Activated T-cell treated with anti-CD3 and anti-CD28 coated beads, Interleukin-2, amount 50 U/mL, for 72 hours (primary cell): Measurements from ENCODE around the gene CEP72. TPM values are rescaled to one million over a fixed set of nuclear protein-coding genes. Genes with fewer than 3 reads are reported as not detected.
A peak's percentile ranks its signal among the peaks of the same experiment; 100 is the strongest.

ENCODE experiments used
- ATAC-seq, 2 donors: fragments of 150-1000 bp; cut with Tn5 transposase; replicated peaks in 1 of 2; 2 replicates each; pipeline ENCODE4 v1.10.0; 2021; ENCODE audit warnings: moderate library complexity in 2 of 2, mild to moderate bottlenecking in 1 of 2
- DNase-seq, 2 donors: peaks; one replicate each; pipeline ENCODE4 v3.0.0; 2021 to 2022; ENCODE audit warnings: mixed read lengths in 1 of 2
- H3K27ac Mint-ChIP-seq: one replicate; pipeline ENCODE4 v1.8.0; 2022; ENCODE audit warnings: mild to moderate bottlenecking, moderate library complexity, mixed read lengths
- H3K27me3 Mint-ChIP-seq: one replicate; pipeline ENCODE4 v1.8.0; 2022; ENCODE audit warnings: low read depth, mixed read lengths
- H3K36me3 Mint-ChIP-seq, 2 donors: one replicate each; pipeline ENCODE4 v1.8.0; 2022; ENCODE audit warnings: mixed read lengths in 2 of 2, mild to moderate bottlenecking in 1 of 2; ENCODE audit not compliant: insufficient read depth in 2 of 2
- H3K4me1 Mint-ChIP-seq: one replicate; pipeline ENCODE4 v1.8.0; 2022; ENCODE audit warnings: low read depth, mixed read lengths
- H3K4me3 Mint-ChIP-seq, 2 donors: one replicate each; pipeline ENCODE4 v1.8.0; 2022; ENCODE audit warnings: mild to moderate bottlenecking in 2 of 2, mixed read lengths in 2 of 2, moderate library complexity in 2 of 2
- H3K9me3 Mint-ChIP-seq, 2 donors: one replicate each; pipeline ENCODE4 v1.8.0; 2022; ENCODE audit warnings: mixed read lengths in 2 of 2
- total RNA-seq, 2 donors: library from RNA; stranded (reverse); gene quantifications; one replicate each; pipeline ENCODE4 v1.2.3, GENCODE V29; 2022

The CEP72 gene, protein sequence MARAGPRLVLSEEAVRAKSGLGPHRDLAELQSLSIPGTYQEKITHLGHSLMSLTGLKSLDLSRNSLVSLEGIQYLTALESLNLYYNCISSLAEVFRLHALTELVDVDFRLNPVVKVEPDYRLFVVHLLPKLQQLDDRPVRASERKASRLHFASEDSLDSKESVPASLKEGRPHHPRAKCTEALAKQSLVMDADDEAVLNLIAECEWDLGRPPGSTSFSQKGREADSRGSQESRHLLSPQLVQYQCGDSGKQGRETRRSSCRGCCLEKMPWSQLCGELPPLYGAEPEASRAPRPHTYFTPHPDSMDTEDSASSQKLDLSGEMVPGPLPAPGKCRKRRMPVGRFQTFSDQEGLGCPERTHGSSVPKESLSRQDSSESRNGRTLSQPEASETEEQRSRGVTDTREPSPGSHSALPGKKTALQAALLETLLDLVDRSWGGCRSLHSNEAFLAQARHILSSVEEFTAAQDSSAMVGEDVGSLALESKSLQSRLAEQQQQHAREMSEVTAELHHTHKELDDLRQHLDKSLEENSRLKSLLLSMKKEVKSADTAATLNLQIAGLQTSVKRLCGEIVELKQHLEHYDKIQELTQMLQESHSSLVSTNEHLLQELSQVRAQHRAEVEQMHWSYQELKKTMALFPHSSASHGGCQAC
- 10 to 100 TPM; 18.6 to 18.7 TPM for total RNA-seq

DNA sequence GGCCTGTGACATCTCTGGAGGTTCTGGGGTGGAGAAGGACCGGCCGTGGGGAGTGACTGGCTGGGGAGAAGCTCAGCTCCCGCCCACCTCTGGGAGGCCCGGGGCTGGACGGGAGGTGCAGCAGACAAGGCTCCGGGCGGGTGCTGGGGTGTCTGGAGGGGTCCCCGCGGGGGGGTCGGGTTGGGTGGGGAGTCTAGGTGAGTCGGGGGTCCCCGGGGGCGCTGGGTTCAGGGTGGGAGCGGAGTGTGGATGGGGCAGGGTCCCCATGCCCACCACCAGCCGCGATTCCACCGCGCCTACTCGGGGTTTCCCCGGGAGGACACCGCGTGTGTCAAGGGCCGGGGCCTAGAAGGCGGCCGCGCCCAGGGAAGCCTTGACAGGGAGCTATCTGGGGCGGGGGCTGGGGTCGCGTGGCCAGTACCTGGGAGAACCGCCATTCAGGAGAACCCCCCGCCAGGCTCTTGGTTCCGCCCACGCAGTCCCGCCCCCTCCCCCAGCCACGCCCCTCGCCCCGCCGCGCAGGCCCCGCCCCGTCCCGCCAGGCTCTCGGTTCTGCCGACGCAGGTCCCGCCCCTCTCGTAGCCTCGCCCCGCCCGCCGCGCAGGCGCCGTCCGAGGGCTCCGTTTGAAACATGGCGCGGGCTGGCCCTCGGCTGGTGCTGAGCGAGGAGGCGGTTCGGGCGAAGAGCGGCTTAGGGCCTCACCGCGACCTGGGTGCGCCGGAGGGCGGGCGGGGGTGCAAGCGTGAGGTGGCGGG is at the start of gene CEP72:
Gene CEP72, plus strand, starts transcription at position 610 of the 756 bp plus-strand sequence. Its CDS starts 22 bp downstream, at position 632.
- Mint-ChIP-seq H3K36me3 (peaks cover 8 to 24% of the 10 kb centered on the region in 2 donors), H3K4me3 (peak within 1 kb of the TSS; percentile 91 to 94), H3K27ac (peak within 1 kb of the TSS; percentile 73), H3K27me3 (peaks cover 10% of the 10 kb centered on the region), H3K4me1 (peaks cover 66% of the 10 kb centered on the region), H3K9me3 (peaks cover 3 to 4% of the 10 kb centered on the region in 2 donors)
- ATAC-seq (peak; percentile 95), DNase-seq (peak; percentile 91 to 93)

DNA sequence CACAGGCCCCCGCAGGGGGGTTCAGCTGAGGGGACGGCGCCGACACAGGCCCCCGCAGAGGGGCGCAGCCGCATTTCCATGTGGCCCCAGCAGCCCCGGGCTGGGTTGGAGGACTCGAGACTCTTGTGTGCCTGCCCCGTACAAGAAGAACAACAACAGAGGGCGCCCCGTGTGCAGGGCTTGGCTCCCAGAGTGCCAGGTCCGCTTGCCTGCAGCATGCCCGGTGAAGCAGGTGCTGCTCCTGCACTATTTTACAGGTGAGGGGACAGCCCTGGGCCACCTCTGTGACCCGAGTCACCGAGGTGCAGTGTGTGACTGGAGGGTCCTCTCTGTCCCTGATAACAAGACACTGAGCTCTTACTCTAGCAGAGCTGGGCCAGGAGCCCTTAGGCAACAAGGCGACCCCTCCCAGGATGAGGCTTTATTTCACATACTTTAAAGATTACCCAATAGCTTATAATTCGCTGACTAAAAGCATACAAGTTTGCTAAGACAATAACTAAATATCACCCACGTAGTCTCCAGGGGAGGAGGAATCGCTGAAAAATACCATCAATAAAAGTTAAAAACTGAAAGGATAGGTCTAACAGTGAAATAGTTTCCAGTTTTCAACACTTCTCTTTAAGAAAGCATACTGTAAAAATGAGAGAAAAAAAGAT is 46.2 kb upstream of the CEP72 start:
- Mint-ChIP-seq H3K4me1 (no peaks in the 10 kb centered on the region), H3K27me3 (peaks cover 21% of the 10 kb centered on the region), H3K4me3 (no peak overlapping the region), H3K27ac (no peak overlapping the region), H3K9me3 (no peaks in the 10 kb centered on the region), H3K36me3 (no peaks in the 10 kb centered on the region)
- no peak for ATAC-seq
- no peak for DNase-seq

DNA sequence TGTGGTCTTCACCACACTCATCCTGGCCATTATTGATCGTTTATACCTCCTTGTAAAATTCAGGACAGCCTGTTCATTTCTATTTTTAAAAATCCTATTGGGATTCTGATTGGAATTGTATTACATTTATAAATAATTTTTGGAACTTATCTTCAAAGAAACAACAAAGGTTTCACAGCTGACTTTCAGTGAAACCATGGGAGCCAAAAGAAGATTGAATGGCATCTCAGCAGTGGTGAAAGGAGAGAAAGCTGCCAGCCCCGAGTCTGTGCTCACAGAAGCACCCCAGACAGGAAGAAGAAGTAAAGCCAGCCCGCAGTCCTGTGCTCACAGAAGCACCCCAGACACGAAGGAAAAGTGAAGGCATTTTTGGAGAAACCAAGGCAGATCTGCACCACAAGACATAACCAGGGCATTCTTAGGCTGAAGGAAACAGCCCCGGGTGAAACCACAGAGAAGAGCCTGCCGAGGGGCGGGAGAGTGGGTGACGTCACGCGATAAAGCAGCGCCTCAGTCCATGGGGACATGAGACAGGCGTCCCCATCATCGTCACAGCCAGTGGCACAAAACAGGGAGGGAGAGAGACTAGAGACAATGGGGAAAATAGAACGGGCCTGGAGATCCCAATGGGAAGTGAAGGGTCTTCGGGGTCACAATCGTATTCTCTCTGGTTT is 45.4 kb upstream of the CEP72 start:
- DNase-seq (no peak), ATAC-seq (no peak)
- Mint-ChIP-seq H3K36me3 (no peaks in the 10 kb centered on the region), H3K9me3 (no peaks in the 10 kb centered on the region), H3K27me3 (peaks cover 18% of the 10 kb centered on the region), H3K4me1 (no peaks in the 10 kb centered on the region), H3K4me3 (no peak overlapping the region), H3K27ac (no peak overlapping the region)

DNA sequence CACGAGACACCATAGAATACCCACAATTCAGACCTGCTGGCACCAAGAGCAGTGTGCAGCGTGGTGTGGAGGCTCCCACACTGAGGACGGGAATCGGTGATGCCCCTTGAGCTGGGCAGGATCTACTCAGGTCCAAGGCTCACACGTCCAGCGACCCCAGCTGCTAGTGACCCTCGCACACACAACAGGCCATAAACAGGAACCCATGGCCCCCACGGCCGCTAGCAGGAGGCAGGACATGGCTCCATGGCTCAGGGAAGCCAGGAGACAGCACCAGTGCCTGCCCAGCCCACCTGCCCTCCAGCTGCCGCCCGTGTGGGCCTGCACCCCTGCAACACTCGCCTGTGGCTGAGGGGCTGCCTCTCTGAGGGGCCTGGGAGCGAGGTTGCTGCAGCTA is 44.5 kb upstream of the CEP72 start:
- ATAC-seq (no peak), DNase-seq (no peak)
- peaks cover 18% of the 10 kb centered on the region for H3K27me3 Mint-ChIP-seq
- H3K27ac Mint-ChIP-seq: no peak overlapping the region
- no peaks in the 10 kb centered on the region for H3K4me1 Mint-ChIP-seq
- H3K9me3 Mint-ChIP-seq: no peaks in the 10 kb centered on the region
- H3K36me3 Mint-ChIP-seq: no peaks in the 10 kb centered on the region
- no peak overlapping the region for H3K4me3 Mint-ChIP-seq

DNA sequence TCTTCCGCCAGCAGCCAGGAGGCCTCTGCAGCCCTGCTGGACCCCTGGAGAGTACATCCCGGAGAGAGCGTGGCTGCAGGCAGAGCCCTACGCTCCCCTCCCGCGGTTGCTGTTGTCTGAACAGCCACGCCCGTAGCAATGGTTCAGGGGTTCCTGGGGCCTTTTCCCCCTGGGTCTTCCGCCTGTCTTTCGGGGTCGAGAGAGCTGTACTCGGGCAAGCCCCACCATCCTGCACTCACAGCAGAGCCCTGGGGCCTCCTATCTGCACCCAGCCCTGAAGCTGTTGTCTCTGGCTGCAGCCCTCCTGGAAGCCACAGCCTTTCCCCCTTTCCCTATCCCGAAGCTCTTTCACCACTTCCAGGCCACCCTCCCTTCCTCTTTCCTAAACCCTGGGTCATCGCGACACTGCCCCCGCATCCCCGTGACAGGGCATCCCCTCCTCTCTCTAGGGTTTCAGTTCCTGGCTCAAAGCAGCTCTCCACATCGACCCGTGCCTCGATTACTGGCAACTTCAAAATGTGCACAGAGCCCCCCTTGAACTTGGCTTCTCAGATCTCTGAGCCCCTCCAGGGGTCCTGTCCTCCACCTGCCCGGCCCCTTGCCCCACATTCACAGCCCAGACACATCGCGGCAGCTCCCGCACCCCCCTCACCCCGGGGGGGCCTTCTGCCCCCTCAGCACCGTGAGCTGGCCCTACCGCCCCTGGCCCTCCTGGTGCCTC is 43.9 kb upstream of the CEP72 start:
- no peak for ATAC-seq
- no peaks in the 10 kb centered on the region for H3K36me3 Mint-ChIP-seq
- no peaks in the 10 kb centered on the region for H3K4me1 Mint-ChIP-seq
- H3K27ac Mint-ChIP-seq: no peak overlapping the region
- no peaks in the 10 kb centered on the region for H3K9me3 Mint-ChIP-seq
- DNase-seq: no peak
- peaks cover 18% of the 10 kb centered on the region for H3K27me3 Mint-ChIP-seq
- no peak overlapping the region for H3K4me3 Mint-ChIP-seq

DNA sequence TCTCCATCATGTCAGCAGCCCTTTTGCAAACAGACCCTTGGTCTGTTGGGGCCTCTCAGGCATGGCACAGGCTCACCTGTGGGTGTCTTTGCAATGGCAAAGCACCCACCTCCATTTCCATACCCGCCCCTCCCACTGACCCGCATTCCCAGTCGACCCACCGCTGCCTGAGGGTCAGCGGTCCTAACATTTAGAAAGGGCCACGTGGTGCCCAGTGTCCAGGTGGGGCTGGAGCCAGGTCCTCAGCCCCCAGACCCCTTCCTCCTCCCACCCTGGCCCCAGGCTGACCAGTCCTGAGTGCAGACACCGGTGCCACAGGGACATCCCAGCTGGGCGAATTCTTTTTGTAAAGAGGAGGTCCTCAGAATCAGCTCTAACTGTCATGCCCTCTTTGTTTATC is 43.3 kb upstream of the CEP72 start:
- DNase-seq: no peak
- Mint-ChIP-seq H3K4me1 (no peaks in the 10 kb centered on the region), H3K9me3 (no peaks in the 10 kb centered on the region), H3K4me3 (no peak overlapping the region), H3K27me3 (peaks cover 18% of the 10 kb centered on the region), H3K27ac (no peak overlapping the region), H3K36me3 (no peaks in the 10 kb centered on the region)
- no peak for ATAC-seq

DNA sequence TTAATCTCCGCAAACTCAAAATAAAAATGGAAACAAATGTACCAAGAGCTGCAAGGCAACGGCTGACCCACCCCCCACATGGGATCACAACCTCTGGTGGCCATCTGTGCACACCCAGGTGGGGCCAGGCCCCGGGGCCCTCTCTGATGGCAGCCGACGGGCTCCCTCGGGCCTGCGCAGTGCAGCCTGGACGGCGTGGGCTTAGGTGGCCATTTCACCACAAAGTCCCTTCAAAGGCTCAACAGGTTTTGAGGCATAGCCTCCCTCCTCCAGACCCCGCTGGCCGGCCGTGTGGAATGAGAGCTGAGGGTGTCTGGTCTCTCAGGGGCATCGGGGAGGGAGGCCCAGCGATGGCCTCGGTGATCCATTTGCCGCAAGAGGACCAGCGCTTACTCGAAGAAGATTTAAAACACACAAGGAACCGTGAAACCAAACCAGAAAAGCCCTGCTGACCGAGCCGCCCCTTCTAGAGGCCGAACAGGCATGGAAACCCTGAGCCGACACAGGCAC is 42.7 kb upstream of the CEP72 start:
- ATAC-seq: no peak
- H3K27me3 Mint-ChIP-seq: peaks cover 18% of the 10 kb centered on the region
- no peak overlapping the region for H3K27ac Mint-ChIP-seq
- no peak overlapping the region for H3K4me3 Mint-ChIP-seq
- no peaks in the 10 kb centered on the region for H3K36me3 Mint-ChIP-seq
- no peaks in the 10 kb centered on the region for H3K4me1 Mint-ChIP-seq
- H3K9me3 Mint-ChIP-seq: no peaks in the 10 kb centered on the region
- no peak for DNase-seq

DNA sequence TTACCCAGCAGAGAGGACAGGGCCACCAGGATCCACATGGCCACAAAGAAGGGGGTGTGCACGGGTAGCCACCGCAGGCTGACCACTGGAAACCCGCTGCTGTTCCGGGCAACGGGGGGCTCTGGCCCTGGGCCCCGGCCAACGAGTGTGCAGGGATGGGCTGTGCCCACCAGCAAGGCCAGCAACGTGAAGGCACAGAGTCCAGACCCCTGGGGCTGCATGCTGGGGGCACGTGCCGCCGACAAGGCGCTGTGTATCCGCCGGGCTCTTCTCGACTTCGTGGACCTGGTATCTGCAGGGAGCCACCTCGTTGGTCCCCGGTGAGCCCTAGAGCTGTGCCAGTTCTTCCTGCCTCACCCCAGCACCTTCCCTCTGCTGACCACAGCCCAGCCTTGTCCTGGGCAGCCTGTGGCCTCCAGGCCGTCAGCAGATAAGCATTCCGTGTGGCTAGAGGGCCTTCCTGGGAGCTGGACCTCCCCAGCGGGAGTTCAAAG is 42.2 kb upstream of the CEP72 start:
- no peak overlapping the region for H3K27ac Mint-ChIP-seq
- no peaks in the 10 kb centered on the region for H3K9me3 Mint-ChIP-seq
- peaks cover 18% of the 10 kb centered on the region for H3K27me3 Mint-ChIP-seq
- H3K36me3 Mint-ChIP-seq: peaks cover 0 to under 1% of the 10 kb centered on the region in 2 donors
- DNase-seq (no peak), ATAC-seq (no peak)
- H3K4me1 Mint-ChIP-seq: no peaks in the 10 kb centered on the region
- H3K4me3 Mint-ChIP-seq: no peak overlapping the region

DNA sequence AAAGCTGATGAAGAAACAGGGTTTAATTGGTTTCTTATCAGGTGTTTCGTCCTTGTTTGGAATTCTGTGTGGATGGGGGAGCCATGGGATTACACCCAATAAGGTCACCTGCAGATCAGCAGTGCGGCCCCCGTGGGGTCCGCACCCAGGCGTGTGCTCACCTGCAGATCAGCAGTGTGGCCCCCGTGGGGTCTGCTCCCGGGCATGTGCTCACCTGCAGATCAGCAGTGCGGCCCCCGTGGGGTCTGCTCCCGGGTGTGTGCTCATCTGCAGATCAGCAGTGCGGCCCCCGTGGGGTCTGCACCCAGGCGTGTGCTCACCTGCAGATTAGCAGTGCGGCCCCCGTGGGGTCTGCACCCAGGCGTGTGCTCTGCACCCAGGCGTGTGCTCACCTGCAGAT is 41.7 kb upstream of the CEP72 start:
- H3K9me3 Mint-ChIP-seq: peaks cover under 1 to 1% of the 10 kb centered on the region in 2 donors
- H3K27me3 Mint-ChIP-seq: peaks cover 18% of the 10 kb centered on the region
- H3K4me1 Mint-ChIP-seq: no peaks in the 10 kb centered on the region
- ATAC-seq (no peak), DNase-seq (no peak)
- peaks cover 0 to 3% of the 10 kb centered on the region in 2 donors for H3K36me3 Mint-ChIP-seq
- no peak overlapping the region for H3K4me3 Mint-ChIP-seq
- no peak overlapping the region for H3K27ac Mint-ChIP-seq

DNA sequence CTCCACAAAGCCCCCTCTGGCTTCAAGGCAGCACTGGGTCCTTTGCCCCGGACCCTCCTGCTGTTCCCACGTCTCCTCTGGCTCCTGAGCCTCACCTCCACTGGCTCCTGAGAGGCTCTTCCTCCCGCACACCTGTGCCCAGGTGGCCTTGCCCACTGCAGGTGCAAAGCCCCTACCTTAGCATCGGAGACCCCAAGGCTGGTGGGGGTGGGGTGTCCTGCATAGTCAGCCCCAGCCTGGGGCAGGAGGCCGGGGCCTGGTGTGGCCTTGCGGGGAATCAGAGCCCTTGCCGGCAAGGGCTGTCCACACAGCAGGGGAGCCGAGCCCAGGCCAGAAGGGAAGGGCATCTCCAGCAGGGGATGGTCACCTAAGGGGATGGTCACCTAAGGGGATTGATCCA is 41.3 kb upstream of the CEP72 start:
- peaks cover 3% of the 10 kb centered on the region in 2 donors for H3K36me3 Mint-ChIP-seq
- no peak for ATAC-seq
- H3K9me3 Mint-ChIP-seq: peaks cover 1 to 5% of the 10 kb centered on the region in 2 donors
- no peaks in the 10 kb centered on the region for H3K4me1 Mint-ChIP-seq
- DNase-seq: no peak
- H3K27me3 Mint-ChIP-seq: peaks cover 17% of the 10 kb centered on the region
- H3K27ac Mint-ChIP-seq: no peak overlapping the region
- no peak overlapping the region for H3K4me3 Mint-ChIP-seq

DNA sequence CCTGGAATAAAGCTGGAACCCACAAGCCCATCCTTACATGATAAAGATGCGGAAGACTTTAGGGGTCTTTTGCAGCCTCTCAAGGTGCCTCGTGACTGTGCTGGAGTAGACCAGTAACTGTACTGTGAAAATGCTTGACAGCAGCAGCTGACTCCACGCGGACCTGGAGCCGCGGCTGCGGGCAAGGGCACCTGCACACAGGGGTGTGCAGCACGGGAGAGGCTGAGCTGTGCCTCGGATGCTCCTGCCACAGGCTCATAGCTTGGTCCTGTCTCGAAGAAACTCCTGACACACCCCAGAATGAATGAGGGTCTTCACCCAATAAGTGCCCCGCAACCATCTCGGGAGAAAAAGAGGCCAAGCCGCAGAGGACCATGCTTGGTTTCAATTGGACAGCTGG is 40.3 kb upstream of the CEP72 start:
- Mint-ChIP-seq H3K4me1 (no peaks in the 10 kb centered on the region), H3K9me3 (peaks cover 4 to 5% of the 10 kb centered on the region in 2 donors), H3K27me3 (peaks cover 8% of the 10 kb centered on the region), H3K4me3 (no peak overlapping the region), H3K36me3 (peaks cover 3 to 5% of the 10 kb centered on the region in 2 donors), H3K27ac (no peak overlapping the region)
- DNase-seq: no peak
- ATAC-seq: no peak
